Measurements from ENCODE around the gene RAD21L1.

DNA sequence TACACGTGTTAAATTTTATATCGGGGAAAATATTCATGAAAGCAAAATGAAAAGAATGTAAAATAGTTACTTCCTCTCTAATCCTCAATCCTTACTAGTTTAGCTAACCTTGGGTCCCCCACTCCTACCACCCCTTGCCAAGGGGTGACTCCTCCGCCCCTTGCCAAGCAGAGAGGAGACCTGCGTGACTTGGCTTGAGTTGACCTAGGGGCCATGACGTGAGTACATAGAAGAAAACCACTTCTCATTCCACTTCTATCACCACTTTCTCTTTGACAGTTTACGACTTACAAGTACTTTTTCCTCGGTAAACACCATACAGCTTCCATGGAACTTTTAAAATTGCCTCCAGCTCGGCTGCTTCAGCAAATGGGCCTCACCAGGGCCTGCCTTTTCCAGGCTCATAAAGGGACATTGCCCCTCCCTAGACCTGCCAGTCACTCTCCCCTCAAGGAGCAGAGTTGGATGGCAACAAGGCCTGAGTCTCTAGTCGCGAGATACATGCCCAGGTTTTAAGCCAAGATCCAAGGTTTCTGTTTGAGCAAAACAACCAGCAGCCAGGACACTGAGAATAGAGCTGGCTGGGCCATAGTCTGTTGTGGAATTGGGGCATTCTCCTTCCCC is 73.2 kb downstream of the RAD21L1 start:
- no peak for TF ChIP-seq POLR2A (IDR thresholded peaks at IDR 0.05)
- TF ChIP-seq, protein P1, sequence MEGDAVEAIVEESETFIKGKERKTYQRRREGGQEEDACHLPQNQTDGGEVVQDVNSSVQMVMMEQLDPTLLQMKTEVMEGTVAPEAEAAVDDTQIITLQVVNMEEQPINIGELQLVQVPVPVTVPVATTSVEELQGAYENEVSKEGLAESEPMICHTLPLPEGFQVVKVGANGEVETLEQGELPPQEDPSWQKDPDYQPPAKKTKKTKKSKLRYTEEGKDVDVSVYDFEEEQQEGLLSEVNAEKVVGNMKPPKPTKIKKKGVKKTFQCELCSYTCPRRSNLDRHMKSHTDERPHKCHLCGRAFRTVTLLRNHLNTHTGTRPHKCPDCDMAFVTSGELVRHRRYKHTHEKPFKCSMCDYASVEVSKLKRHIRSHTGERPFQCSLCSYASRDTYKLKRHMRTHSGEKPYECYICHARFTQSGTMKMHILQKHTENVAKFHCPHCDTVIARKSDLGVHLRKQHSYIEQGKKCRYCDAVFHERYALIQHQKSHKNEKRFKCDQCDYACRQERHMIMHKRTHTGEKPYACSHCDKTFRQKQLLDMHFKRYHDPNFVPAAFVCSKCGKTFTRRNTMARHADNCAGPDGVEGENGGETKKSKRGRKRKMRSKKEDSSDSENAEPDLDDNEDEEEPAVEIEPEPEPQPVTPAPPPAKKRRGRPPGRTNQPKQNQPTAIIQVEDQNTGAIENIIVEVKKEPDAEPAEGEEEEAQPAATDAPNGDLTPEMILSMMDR (IDR thresholded peaks at IDR 0.05): no peak

Measured in Peyer's patch (tissue), 4 donors.